ENCODE results near the gene HSPG2. TPM values are rescaled to one million over a fixed set of nuclear protein-coding genes. Genes with fewer than 3 reads are reported as not detected.
"Not testable (repeated sequence)": the region's sequence is repeated elsewhere in the genome, so short reads cannot be mapped to it uniquely, and the experiment has no call there.

HSPG2 gene
- total RNA-seq, 5 donors from 2014 or later (not counting 1 experiment from before 2014, with no cell fraction given): 4.4 to 9.3 (median 7.9) TPM

GRCh38 chr1:21799730-21800129 is 137.4 kb downstream of the HSPG2 start:
- no peak overlapping the region for H3K27ac ChIP-seq (ENCODE audit: low read length)
- H3K9me3 ChIP-seq: no peaks in the 10 kb centered on the region
- WGBS (ENCODE audit: insufficient coverage): no CpG with 5 or more reads among the region's 5 CpGs
- no peaks in the 10 kb centered on the region for H3K27me3 ChIP-seq (replicated peaks in 1 of 2; ENCODE audit: control insufficient read depth in 2 of 2, extremely low read depth in 1 of 2, insufficient read depth in 2 of 2, low read length in 1 of 2)
- ChIA-PET POLR2A (interaction anchor here in 1 of 2 donors (0.6 kb wide), 1 partner anchor 29 kb away, joined by 6 read pairs; no protein-coding TSS in a partner anchor), CTCF (interaction anchor here in 1 of 2 donors (0.7 kb wide), 1 partner anchor 30 kb away, joined by 3 read pairs; no protein-coding TSS in a partner anchor)
- Mint-ChIP-seq H3K27me3 (peaks cover 3% of the 10 kb centered on the region in 2 donors), H3K36me3 (no peaks in the 10 kb centered on the region), H3K4me1 (no peaks in the 10 kb centered on the region), H3K27ac (no peak overlapping the region), H3K4me3 (no peak overlapping the region), H3K9me3 (peaks cover 3 to 4% (median 4%) of the 10 kb centered on the region in 3 donors)
- H3K36me3 ChIP-seq (ENCODE audit: control insufficient read depth in 2 of 2, extremely low read depth in 1 of 2, insufficient read depth in 1 of 2, low read length in 1 of 2): no peaks in the 10 kb centered on the region
- no peaks in the 10 kb centered on the region for H3K4me1 ChIP-seq (ENCODE audit: control insufficient read depth in 1 of 2, extremely low read depth in 1 of 2, insufficient read depth in 2 of 2, low read length in 2 of 2)
- no peak overlapping the region for H3K4me3 ChIP-seq (ENCODE audit: control insufficient read depth in 1 of 2, extremely low read depth in 1 of 2, low read length in 1 of 2)
- DNase-seq (no peak), ATAC-seq (replicated peaks in 1 of 4) (no peak)

- WGBS (ENCODE audit: insufficient coverage): 100% methylated on average over 4 of the region's 6 CpGs
- Mint-ChIP-seq H3K4me1 (peaks cover 0 to 2% (median 0%) of the 10 kb centered on the region in 3 donors), H3K4me3 (no peak overlapping the region), H3K27ac (no peak overlapping the region), H3K27me3 (no peaks in the 10 kb centered on the region), H3K36me3 (no peaks in the 10 kb centered on the region), H3K9me3 (peaks cover 5 to 7% (median 7%) of the 10 kb centered on the region in 3 donors)
- DNase-seq (no peak), ATAC-seq (replicated peaks in 1 of 4) (no peak)
- Histone ChIP-seq H3K4me1 (ENCODE audit: control insufficient read depth in 1 of 2, extremely low read depth in 1 of 2, insufficient read depth in 2 of 2, low read length in 2 of 2) (no peaks in the 10 kb centered on the region), H3K9me3 (no peaks in the 10 kb centered on the region), H3K27ac (ENCODE audit: low read length) (no peak overlapping the region), H3K4me3 (ENCODE audit: control insufficient read depth in 1 of 2, extremely low read depth in 1 of 2, low read length in 1 of 2) (no peak overlapping the region), H3K36me3 (ENCODE audit: control insufficient read depth in 2 of 2, extremely low read depth in 1 of 2, insufficient read depth in 1 of 2, low read length in 1 of 2) (no peaks in the 10 kb centered on the region), H3K27me3 (replicated peaks in 1 of 2; ENCODE audit: control insufficient read depth in 2 of 2, extremely low read depth in 1 of 2, insufficient read depth in 2 of 2, low read length in 1 of 2) (no peaks in the 10 kb centered on the region)
- ChIA-PET CTCF (no interaction called here), POLR2A (interaction anchor here in 1 of 2 donors (0.7 kb wide), 1 partner anchor 654 kb away, joined by 9 read pairs; no protein-coding TSS in a partner anchor)
Measured at GRCh38 chr1:21795075-21795474, 142.0 kb downstream of the HSPG2 start.

DNA sequence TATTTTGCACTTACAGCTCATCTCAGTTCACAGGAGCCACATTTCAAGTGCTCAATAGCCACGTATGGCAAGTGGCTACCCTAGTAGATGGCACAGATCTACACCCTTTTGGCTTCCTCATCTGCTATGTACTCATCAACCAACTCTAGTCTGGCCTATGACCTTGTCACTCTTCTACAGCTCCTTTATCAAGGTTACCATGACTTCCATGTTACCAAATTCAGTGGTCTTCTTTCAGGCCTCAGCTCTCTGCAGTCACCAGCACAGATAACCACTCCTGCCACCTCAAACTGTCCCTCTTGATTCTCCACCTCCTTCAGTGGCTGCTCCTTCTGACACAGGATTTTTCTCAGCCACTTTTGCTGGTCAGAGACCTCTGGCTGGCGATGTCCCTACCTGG is 142.5 kb downstream of the HSPG2 start:
- 76% methylated on average over 2 of the region's 2 CpGs for WGBS (ENCODE audit: insufficient coverage)
- Mint-ChIP-seq H3K27me3 (no peaks in the 10 kb centered on the region), H3K27ac (no peak overlapping the region), H3K36me3 (no peaks in the 10 kb centered on the region), H3K4me1 (peaks cover 0 to 2% (median 0%) of the 10 kb centered on the region in 3 donors), H3K9me3 (peaks cover 5 to 7% (median 7%) of the 10 kb centered on the region in 3 donors), H3K4me3 (no peak overlapping the region)
- DNase-seq: no peak
- no peak overlapping the region for H3K27ac ChIP-seq (ENCODE audit: low read length)
- no peaks in the 10 kb centered on the region for H3K36me3 ChIP-seq (ENCODE audit: control insufficient read depth in 2 of 2, extremely low read depth in 1 of 2, insufficient read depth in 1 of 2, low read length in 1 of 2)
- no peaks in the 10 kb centered on the region for H3K4me1 ChIP-seq (ENCODE audit: control insufficient read depth in 1 of 2, extremely low read depth in 1 of 2, insufficient read depth in 2 of 2, low read length in 2 of 2)
- POLR2A ChIA-PET: interaction anchor here in 1 of 2 donors (0.7 kb wide), 1 partner anchor 654 kb away, joined by 9 read pairs; no protein-coding TSS in a partner anchor
- no peak overlapping the region for H3K4me3 ChIP-seq (ENCODE audit: control insufficient read depth in 1 of 2, extremely low read depth in 1 of 2, low read length in 1 of 2)
- no peak for ATAC-seq (replicated peaks in 1 of 4)
- H3K9me3 ChIP-seq: no peaks in the 10 kb centered on the region
- CTCF ChIA-PET: no interaction called here
- no peaks in the 10 kb centered on the region for H3K27me3 ChIP-seq (replicated peaks in 1 of 2; ENCODE audit: control insufficient read depth in 2 of 2, extremely low read depth in 1 of 2, insufficient read depth in 2 of 2, low read length in 1 of 2)

- H3K27me3 Mint-ChIP-seq: no peaks in the 10 kb centered on the region
- DNase-seq: no peak
- H3K9me3 Mint-ChIP-seq: peaks cover 5 to 7% (median 7%) of the 10 kb centered on the region in 3 donors
- Histone ChIP-seq H3K9me3 (no peaks in the 10 kb centered on the region), H3K27me3 (replicated peaks in 1 of 2; ENCODE audit: control insufficient read depth in 2 of 2, extremely low read depth in 1 of 2, insufficient read depth in 2 of 2, low read length in 1 of 2) (no peaks in the 10 kb centered on the region), H3K27ac (ENCODE audit: low read length) (no peak overlapping the region), H3K4me3 (ENCODE audit: control insufficient read depth in 1 of 2, extremely low read depth in 1 of 2, low read length in 1 of 2) (no peak overlapping the region), H3K4me1 (ENCODE audit: control insufficient read depth in 1 of 2, extremely low read depth in 1 of 2, insufficient read depth in 2 of 2, low read length in 2 of 2) (no peaks in the 10 kb centered on the region), H3K36me3 (ENCODE audit: control insufficient read depth in 2 of 2, extremely low read depth in 1 of 2, insufficient read depth in 1 of 2, low read length in 1 of 2) (no peaks in the 10 kb centered on the region)
- peaks cover 0 to 2% (median 0%) of the 10 kb centered on the region in 3 donors for H3K4me1 Mint-ChIP-seq
- no peak overlapping the region for H3K4me3 Mint-ChIP-seq
- WGBS (ENCODE audit: insufficient coverage): no CpG with 5 or more reads among the region's 2 CpGs
- no peak overlapping the region for H3K27ac Mint-ChIP-seq
- H3K36me3 Mint-ChIP-seq: no peaks in the 10 kb centered on the region
- no peak for ATAC-seq (replicated peaks in 1 of 4)
- ChIA-PET CTCF (interaction anchor here in 1 of 2 donors (0.6 kb wide), 1 partner anchor 258 kb away, joined by 5 read pairs; no protein-coding TSS in a partner anchor), POLR2A (no interaction called here)
Measured at GRCh38 chr1:21793104-21793503, 144.0 kb downstream of the HSPG2 start.

DNA sequence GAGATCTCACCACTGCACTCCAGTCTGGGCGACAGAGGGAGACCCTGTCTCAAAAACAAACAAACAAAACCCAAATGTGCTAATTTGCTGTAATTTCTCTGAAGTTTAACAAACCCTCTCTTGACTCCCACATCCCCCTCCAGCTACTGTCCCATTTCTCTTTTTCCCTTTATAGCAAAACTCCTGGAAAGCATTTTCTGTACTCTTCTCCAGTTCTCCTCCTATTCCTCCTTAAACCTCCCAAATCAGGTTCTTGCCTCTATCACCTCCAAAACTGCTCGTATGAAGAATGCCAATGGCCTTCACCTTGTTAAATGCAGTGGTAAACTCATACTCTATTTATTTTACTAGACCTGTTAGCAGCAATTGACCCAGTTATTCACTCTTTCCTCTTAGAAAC is 150.5 kb downstream of the HSPG2 start:
- H3K4me3 Mint-ChIP-seq: no peak overlapping the region
- H3K36me3 Mint-ChIP-seq: no peaks in the 10 kb centered on the region
- no peak overlapping the region for H3K27ac ChIP-seq (ENCODE audit: low read length)
- no peaks in the 10 kb centered on the region for H3K27me3 ChIP-seq (replicated peaks in 1 of 2; ENCODE audit: control insufficient read depth in 2 of 2, extremely low read depth in 1 of 2, insufficient read depth in 2 of 2, low read length in 1 of 2)
- H3K4me1 ChIP-seq (ENCODE audit: control insufficient read depth in 1 of 2, extremely low read depth in 1 of 2, insufficient read depth in 2 of 2, low read length in 2 of 2): peaks cover 6 to 11% of the 10 kb centered on the region in 2 experiments
- H3K27ac Mint-ChIP-seq: no peak overlapping the region
- H3K36me3 ChIP-seq (ENCODE audit: control insufficient read depth in 2 of 2, extremely low read depth in 1 of 2, insufficient read depth in 1 of 2, low read length in 1 of 2): no peaks in the 10 kb centered on the region
- 50% methylated on average over 1 of the region's 2 CpGs for WGBS (ENCODE audit: insufficient coverage)
- H3K4me3 ChIP-seq (ENCODE audit: control insufficient read depth in 1 of 2, extremely low read depth in 1 of 2, low read length in 1 of 2): no peak overlapping the region
- ATAC-seq (replicated peaks in 1 of 4) (no peak), DNase-seq (no peak)
- ChIA-PET CTCF (interaction anchor here in 1 of 2 donors (0.6 kb wide), 2 partner anchors 10 to 743 kb away, joined by 3 read pairs; no protein-coding TSS in a partner anchor), POLR2A (no interaction called here)
- peaks cover 12 to 16% (median 12%) of the 10 kb centered on the region in 3 donors for H3K4me1 Mint-ChIP-seq
- H3K27me3 Mint-ChIP-seq: peaks cover 0 to 2% of the 10 kb centered on the region in 2 donors
- H3K9me3 ChIP-seq: no peaks in the 10 kb centered on the region
- H3K9me3 Mint-ChIP-seq: no peaks in the 10 kb centered on the region

- H3K27ac ChIP-seq (ENCODE audit: low read length); H3K4me3 ChIP-seq (ENCODE audit: control insufficient read depth in 1 of 2, extremely low read depth in 1 of 2, low read length in 1 of 2); H3K9me3 Mint-ChIP-seq; ATAC-seq (replicated peaks in 1 of 4); DNase-seq; H3K36me3 ChIP-seq (ENCODE audit: control insufficient read depth in 2 of 2, extremely low read depth in 1 of 2, insufficient read depth in 1 of 2, low read length in 1 of 2); H3K27me3 Mint-ChIP-seq; H3K4me3 Mint-ChIP-seq; H3K9me3 ChIP-seq; POLR2A ChIA-PET; H3K27me3 ChIP-seq (replicated peaks in 1 of 2; ENCODE audit: control insufficient read depth in 2 of 2, extremely low read depth in 1 of 2, insufficient read depth in 2 of 2, low read length in 1 of 2); H3K27ac Mint-ChIP-seq; H3K36me3 Mint-ChIP-seq: not testable (repeated sequence)
- WGBS (ENCODE audit: insufficient coverage): 90% methylated on average over 9 of the region's 9 CpGs
- H3K4me1 ChIP-seq (ENCODE audit: control insufficient read depth in 1 of 2, extremely low read depth in 1 of 2, insufficient read depth in 2 of 2, low read length in 2 of 2): peaks cover 10 to 20% of the 10 kb centered on the region in 2 experiments
- peaks cover 15 to 18% (median 16%) of the 10 kb centered on the region in 3 donors for H3K4me1 Mint-ChIP-seq
- CTCF ChIA-PET: interaction anchor here in 1 of 2 donors (0.6 kb wide), 1 partner anchor 9 kb away, joined by 3 read pairs; no protein-coding TSS in a partner anchor
Measured at GRCh38 chr1:21785764-21786163, 151.3 kb downstream of the HSPG2 start.

All from T-cell (primary cell).